ENCODE measurements around the gene DPF1.
A peak's percentile ranks its signal among the peaks of the same experiment; 100 is the strongest.
"Not testable (repeated sequence)": the region's sequence is repeated elsewhere in the genome, so short reads cannot be mapped to it uniquely, and the experiment has no call there.

Gene DPF1

GRCh38 chr19:38231918-38232317 is 7.9 kb upstream of the DPF1 start:
- CTCF ChIA-PET, result interaction anchor here (0.7 to 23.5 kb wide), 8 partner anchors 11 to 879 kb away, joined by 3 to 316 read pairs (median 22); partner anchors contain the start of genes CATSPERG, GGN, SIPA1L3 and SPINT2

GRCh38 chr19:38230506-38231133 is 6.6 kb upstream of the DPF1 start:
- ChIA-PET CTCF (interaction anchor here (0.6 to 23.5 kb wide), 11 partner anchors 13 to 1106 kb away, joined by 3 to 316 read pairs (median 5); partner anchors contain the start of genes CATSPERG, SIPA1L3 and WDR87), POLR2A (interaction anchor here (0.6 to 1.7 kb wide), 2 partner anchors 92 to 144 kb away, joined by 4 to 8 read pairs; partner anchors contain the start of gene PSMD8)
- H3K9me3 ChIP-seq (ENCODE audit: control insufficient read depth, insufficient read depth, low read depth, low read length), result not testable (repeated sequence)

More at GRCh38 chr19:38231918-38232317, 7.9 kb upstream of the DPF1 start:
- TF ChIP-seq ZNF623 (tag by site-specific recombination; IDR thresholded peaks at IDR 0.05) (peak; percentile 95), ZNF664 (tag by site-specific recombination; IDR thresholded peaks at IDR 0.05) (0 out of 2 replicates have a peak, but pooled peaks have one; percentile 13), ZNF223 (tag by site-specific recombination; IDR thresholded peaks at IDR 0.05) (no peak), ZNF830 (tag by site-specific recombination; IDR thresholded peaks at IDR 0.05; ENCODE audit: low read depth) (no peak)
- Histone ChIP-seq H3K4me1 (ENCODE audit: control insufficient read depth, insufficient read depth, low read length) (peaks cover 7% of the 10 kb centered on the region; the same call in 1 of the 2 replicates), H3K9me3 (ENCODE audit: control insufficient read depth, insufficient read depth, low read depth, low read length) (no peaks in the 10 kb centered on the region), H3K27ac (ENCODE audit: extremely low read depth, low read depth, low read length) (no peak overlapping the region), H3K4me3 (ENCODE audit: low read depth, low read length) (no peak overlapping the region), H3K36me3 (ENCODE audit: control insufficient read depth in 2 of 2, insufficient read depth in 1 of 2, low read length in 2 of 2) (no peaks in the 10 kb centered on the region)
- POLR2A ChIA-PET, result interaction anchor here (1.1 kb wide), 1 partner anchor 171 kb away, joined by 3 read pairs; the partner anchor contains the start of gene FAM98C

GRCh38 chr19:38229585-38230073 is 5.6 kb upstream of the DPF1 start:
- no peak overlapping the region for H3K27ac ChIP-seq (ENCODE audit: extremely low read depth, low read depth, low read length)
- POLR2A ChIA-PET, result interaction anchor here (1.7 kb wide), 1 partner anchor 145 kb away, joined by 8 read pairs; the partner anchor contains the start of gene PSMD8
- no peaks in the 10 kb centered on the region for H3K9me3 ChIP-seq (ENCODE audit: control insufficient read depth, insufficient read depth, low read depth, low read length)
- CTCF ChIA-PET, result interaction anchor here (0.5 to 23.5 kb wide), 9 partner anchors 14 to 328 kb away, joined by 3 to 316 read pairs (median 5); partner anchors contain the start of genes CATSPERG, PSMD8, SIPA1L3 and WDR87
- H3K4me3 ChIP-seq (ENCODE audit: low read depth, low read length), result peak overlapping the region; percentile 40
- H3K36me3 ChIP-seq (ENCODE audit: control insufficient read depth in 2 of 2, insufficient read depth in 1 of 2, low read length in 2 of 2), result no peaks in the 10 kb centered on the region
- H3K4me1 ChIP-seq (ENCODE audit: control insufficient read depth, insufficient read depth, low read length), result peaks cover 10% of the 10 kb centered on the region
- TF ChIP-seq SP2 (tag by site-specific recombination; IDR thresholded peaks at IDR 0.05), result peak; percentile 81
- TF ChIP-seq ZNF18 (tag by site-specific recombination; IDR thresholded peaks at IDR 0.05), result no peak
- no peak for TF ChIP-seq ZNF121 (tag by site-specific recombination; IDR thresholded peaks at IDR 0.05)
- no peak for TF ChIP-seq ZBTB7A (tag by site-specific recombination; IDR thresholded peaks at IDR 0.05; ENCODE audit: low read depth)
- TF ChIP-seq ZNF398 (tag by site-specific recombination; IDR thresholded peaks at IDR 0.05), result no peak
- no peak for TF ChIP-seq ZNF274 (IDR thresholded peaks at IDR 0.05; ENCODE audit: low read length)
- TF ChIP-seq ZNF274 (tag by site-specific recombination; IDR thresholded peaks at IDR 0.05; ENCODE audit: borderline replicate concordance), result no peak
- peak; percentile 90 for TF ChIP-seq ZNF76 (tag by site-specific recombination; IDR thresholded peaks at IDR 0.05; ENCODE audit: borderline replicate concordance, low read depth)
- TF ChIP-seq SALL2 (tag by site-specific recombination; IDR thresholded peaks at IDR 0.05; ENCODE audit: borderline replicate concordance), result no peak

More at GRCh38 chr19:38230506-38231133, 6.6 kb upstream of the DPF1 start:
- H3K4me3 ChIP-seq (ENCODE audit: low read depth, low read length); H3K36me3 ChIP-seq (ENCODE audit: control insufficient read depth in 2 of 2, insufficient read depth in 1 of 2, low read length in 2 of 2); H3K4me1 ChIP-seq (ENCODE audit: control insufficient read depth, insufficient read depth, low read length); H3K27ac ChIP-seq (ENCODE audit: extremely low read depth, low read depth, low read length): not testable (repeated sequence)
- TF ChIP-seq ZBTB17 (tag by site-specific recombination; IDR thresholded peaks at IDR 0.05) (peak; percentile 78), ZNF596 (tag by site-specific recombination; IDR thresholded peaks at IDR 0.05) (0 out of 2 replicates have a peak, but pooled peaks have one; percentile 23), ZNF548 (tag by site-specific recombination; IDR thresholded peaks at IDR 0.05) (0 out of 2 replicates have a peak, but pooled peaks have one; percentile 7), ZNF121 (tag by site-specific recombination; IDR thresholded peaks at IDR 0.05) (peak; percentile 97), ZBTB7A (tag by site-specific recombination; IDR thresholded peaks at IDR 0.05; ENCODE audit: low read depth) (0 out of 2 replicates have a peak, but pooled peaks have one; percentile 35), PRDM10 (tag by site-specific recombination; IDR thresholded peaks at IDR 0.05) (peak; percentile 69), ZNF366 (tag by site-specific recombination; conservative IDR thresholded peaks at IDR 0.05) (peak; percentile 63; the same call in 1 of the 2 replicates)

All from HEK293 (cell line).